Nephron progenitor cell (in vitro differentiated cells): ENCODE data around the gene NFAM1.
A peak's percentile ranks its signal among the peaks of the same experiment; 100 is the strongest.

Experiments
- DNase-seq: peaks from one replicate; pipeline ENCODE4 v3.0.0; 2021
- H3K27ac Mint-ChIP-seq: 2 replicates; pipeline ENCODE4 v1.8.0; 2021; ENCODE audit warnings: mild to moderate bottlenecking, moderate library complexity, mixed read lengths
- H3K27me3 Mint-ChIP-seq: 2 replicates; pipeline ENCODE4 v1.8.0; 2021; ENCODE audit warnings: mild to moderate bottlenecking, low read depth, mixed read lengths; ENCODE audit not compliant: poor library complexity
- H3K36me3 Mint-ChIP-seq: 2 replicates; pipeline ENCODE4 v1.8.0; 2021; ENCODE audit warnings: low read depth, mixed read lengths
- H3K4me1 Mint-ChIP-seq: 2 replicates; pipeline ENCODE4 v1.8.0; 2021; ENCODE audit warnings: mixed read lengths
- H3K4me3 Mint-ChIP-seq: 2 replicates; pipeline ENCODE4 v1.8.0; 2021; ENCODE audit warnings: mild to moderate bottlenecking, moderate library complexity, mixed read lengths
- H3K9me3 Mint-ChIP-seq: 2 replicates; pipeline ENCODE4 v1.8.0; 2021; ENCODE audit warnings: mild to moderate bottlenecking, moderate library complexity, mixed read lengths
- TF ChIP-seq, protein P1 (sequence below): fragments of 200-600 bp; sonication (generic); IDR thresholded peaks from 2 replicates; pipeline ENCODE4 v1.5.0; 2021; ENCODE audit warnings: antibody characterized with exemption

Gene NFAM1

GRCh38 chr22:42380769-42381551 is 51.2 kb downstream of the NFAM1 start:
- no peak overlapping the region for H3K4me3 Mint-ChIP-seq
- peaks cover 70% of the 10 kb centered on the region for H3K27me3 Mint-ChIP-seq
- DNase-seq, result no peak
- TF ChIP-seq, protein P1, sequence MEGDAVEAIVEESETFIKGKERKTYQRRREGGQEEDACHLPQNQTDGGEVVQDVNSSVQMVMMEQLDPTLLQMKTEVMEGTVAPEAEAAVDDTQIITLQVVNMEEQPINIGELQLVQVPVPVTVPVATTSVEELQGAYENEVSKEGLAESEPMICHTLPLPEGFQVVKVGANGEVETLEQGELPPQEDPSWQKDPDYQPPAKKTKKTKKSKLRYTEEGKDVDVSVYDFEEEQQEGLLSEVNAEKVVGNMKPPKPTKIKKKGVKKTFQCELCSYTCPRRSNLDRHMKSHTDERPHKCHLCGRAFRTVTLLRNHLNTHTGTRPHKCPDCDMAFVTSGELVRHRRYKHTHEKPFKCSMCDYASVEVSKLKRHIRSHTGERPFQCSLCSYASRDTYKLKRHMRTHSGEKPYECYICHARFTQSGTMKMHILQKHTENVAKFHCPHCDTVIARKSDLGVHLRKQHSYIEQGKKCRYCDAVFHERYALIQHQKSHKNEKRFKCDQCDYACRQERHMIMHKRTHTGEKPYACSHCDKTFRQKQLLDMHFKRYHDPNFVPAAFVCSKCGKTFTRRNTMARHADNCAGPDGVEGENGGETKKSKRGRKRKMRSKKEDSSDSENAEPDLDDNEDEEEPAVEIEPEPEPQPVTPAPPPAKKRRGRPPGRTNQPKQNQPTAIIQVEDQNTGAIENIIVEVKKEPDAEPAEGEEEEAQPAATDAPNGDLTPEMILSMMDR, result no peak
- peaks cover 7% of the 10 kb centered on the region for H3K9me3 Mint-ChIP-seq
- peaks cover 52% of the 10 kb centered on the region for H3K4me1 Mint-ChIP-seq
- no peaks in the 10 kb centered on the region for H3K36me3 Mint-ChIP-seq
- no peak overlapping the region for H3K27ac Mint-ChIP-seq

DNA sequence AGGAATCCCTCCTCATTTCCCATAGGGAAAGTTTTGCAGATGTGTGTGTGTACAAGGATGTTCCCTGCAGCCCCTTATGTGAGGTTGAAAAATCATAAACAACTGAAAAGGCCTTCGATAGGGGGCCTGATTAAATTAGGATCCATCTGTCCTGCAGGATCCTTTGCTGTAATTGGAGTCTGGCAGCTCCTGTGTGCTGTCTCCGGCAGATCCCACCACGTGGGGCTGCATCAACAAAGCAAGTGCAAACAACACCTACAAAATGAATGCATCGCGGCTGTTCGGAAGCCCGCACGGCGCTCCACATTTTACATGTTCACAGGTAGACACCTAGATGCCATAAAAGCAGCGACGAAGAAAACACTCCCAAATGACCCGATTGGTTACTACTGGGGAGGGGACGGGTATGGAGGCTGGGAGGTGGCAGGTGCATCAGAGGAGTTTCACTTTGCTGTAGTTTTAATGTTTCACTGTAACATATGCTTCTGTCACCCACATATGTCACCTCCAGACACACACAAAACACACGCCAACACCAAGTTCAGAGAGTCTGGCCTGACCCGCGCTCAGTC is 52.2 kb downstream of the NFAM1 start:
- DNase-seq, result no peak
- Mint-ChIP-seq H3K27ac (no peak overlapping the region), H3K9me3 (peaks cover 7% of the 10 kb centered on the region), H3K4me3 (no peak overlapping the region), H3K27me3 (peaks cover 68% of the 10 kb centered on the region), H3K36me3 (no peaks in the 10 kb centered on the region), H3K4me1 (peaks cover 54% of the 10 kb centered on the region)
- TF ChIP-seq, protein P1, result no peak

DNA sequence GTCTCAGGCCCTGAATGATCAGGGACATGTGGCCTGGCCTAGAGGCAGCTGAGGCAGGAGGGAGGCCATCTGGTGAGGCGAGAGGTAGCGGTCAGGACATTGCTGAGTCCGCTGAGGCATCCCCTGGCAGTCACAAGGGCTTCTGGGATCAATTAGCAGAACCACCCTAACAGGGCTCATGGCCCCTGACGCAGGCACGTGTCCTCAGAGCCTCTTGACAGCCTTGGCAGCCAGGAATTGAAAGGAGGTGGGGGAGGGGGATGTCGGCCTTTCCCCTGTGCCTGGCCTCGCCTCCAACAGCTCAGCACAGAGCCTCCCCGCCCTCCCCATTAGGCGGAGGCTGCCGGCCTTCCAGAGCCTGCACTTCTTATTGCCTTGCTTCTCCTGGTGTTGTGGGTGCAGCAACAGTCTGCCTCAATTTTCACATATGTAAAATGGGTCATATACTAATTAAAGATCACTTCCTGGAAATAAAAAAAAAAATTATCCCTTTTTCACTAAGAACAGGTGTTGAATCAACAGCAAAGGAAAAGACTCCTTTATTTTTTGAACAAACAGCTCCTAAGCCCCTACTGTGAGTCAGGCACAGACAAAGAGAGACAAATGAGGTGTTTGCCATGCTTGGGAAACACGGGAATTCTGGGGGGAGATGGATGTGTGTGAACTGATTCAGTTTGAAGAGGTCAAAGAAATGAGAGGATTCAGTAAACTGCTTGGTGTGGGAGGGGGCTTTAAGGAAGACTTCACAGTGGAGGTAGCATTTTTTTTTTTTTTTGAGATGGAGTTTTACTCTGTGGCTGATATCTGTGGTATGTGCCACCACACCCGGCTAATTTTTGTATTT is 55.3 kb downstream of the NFAM1 start:
- peaks cover 7% of the 10 kb centered on the region for H3K9me3 Mint-ChIP-seq
- H3K36me3 Mint-ChIP-seq, result no peaks in the 10 kb centered on the region
- peak; percentile 64 for DNase-seq
- peaks cover 79% of the 10 kb centered on the region for H3K4me1 Mint-ChIP-seq
- no peak overlapping the region for H3K4me3 Mint-ChIP-seq
- H3K27ac Mint-ChIP-seq, result no peak overlapping the region
- peaks cover 61% of the 10 kb centered on the region for H3K27me3 Mint-ChIP-seq
- TF ChIP-seq, protein P1, result no peak

- H3K4me1 Mint-ChIP-seq, result peaks cover 79% of the 10 kb centered on the region
- no peak overlapping the region for H3K4me3 Mint-ChIP-seq
- peaks cover 7% of the 10 kb centered on the region for H3K9me3 Mint-ChIP-seq
- TF ChIP-seq, protein P1, result no peak
- H3K36me3 Mint-ChIP-seq, result no peaks in the 10 kb centered on the region
- DNase-seq, result no peak
- peaks cover 58% of the 10 kb centered on the region for H3K27me3 Mint-ChIP-seq
- no peak overlapping the region for H3K27ac Mint-ChIP-seq
These were observed 56.2 kb downstream of the NFAM1 start for GRCh38 chr22:42375982-42376381.

GRCh38 chr22:42372976-42373375 is 59.2 kb downstream of the NFAM1 start:
- Mint-ChIP-seq H3K27ac (no peak overlapping the region), H3K27me3 (peaks cover 64% of the 10 kb centered on the region), H3K36me3 (no peaks in the 10 kb centered on the region), H3K4me3 (no peak overlapping the region), H3K4me1 (peaks cover 66% of the 10 kb centered on the region), H3K9me3 (no peaks in the 10 kb centered on the region)
- TF ChIP-seq, protein P1, result no peak
- no peak for DNase-seq
